GM12874 (cell line): Measurements from ENCODE around the gene KIF5C.

Experiments used
- CTCF ChIP-seq: IDR thresholded peaks from 2 replicates; pipeline ENCODE4 v1.5.1; 2011; ENCODE audit warnings: low read depth, mild to moderate bottlenecking, control low read depth, low read length, moderate library complexity; ENCODE audit not compliant: insufficient read depth

The KIF5C gene

DNA sequence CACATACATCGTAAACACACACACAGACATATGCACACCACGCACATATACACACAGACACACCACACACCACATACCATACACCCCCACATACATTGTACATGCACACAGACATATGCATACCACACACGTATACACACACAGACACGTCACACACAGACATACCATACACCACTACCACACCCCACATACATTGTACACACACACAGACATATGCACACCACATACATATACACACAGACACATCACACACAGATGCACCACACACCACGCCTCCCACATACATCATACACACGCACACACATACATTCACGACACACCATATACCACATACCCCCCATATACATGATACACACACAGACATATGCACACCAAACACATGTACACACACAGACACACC is 58.4 kb downstream of the KIF5C start:
- no peak for TF ChIP-seq CTCF

- TF ChIP-seq CTCF = no peak
Observed at GRCh38 chr2:148935791-148936190, 60.8 kb downstream of the KIF5C start.

- TF ChIP-seq CTCF = 0 out of 2 replicates have a peak, but pooled peaks have one; percentile 9
Observed at GRCh38 chr2:148936857-148937450, 61.9 kb downstream of the KIF5C start.

DNA sequence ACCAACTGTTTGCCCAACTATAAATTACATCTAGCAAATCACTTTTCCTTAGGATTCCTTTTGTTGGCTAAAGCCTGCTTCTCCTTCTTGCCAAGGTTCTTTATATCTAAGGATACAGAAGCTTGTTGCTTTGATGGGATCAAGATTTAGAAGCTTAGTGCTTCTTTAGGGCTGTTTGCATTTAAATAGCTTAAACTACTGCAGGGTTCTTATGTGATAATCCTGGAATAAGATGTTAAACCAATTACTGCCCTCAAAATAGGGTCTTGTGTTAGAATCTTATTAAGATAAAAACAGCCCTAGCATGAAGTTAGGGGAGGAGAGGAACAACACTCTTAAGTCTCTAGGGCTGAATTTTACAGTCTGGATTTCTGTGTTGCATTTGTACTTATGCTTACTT is 64.2 kb downstream of the KIF5C start:
- no peak for TF ChIP-seq CTCF

DNA sequence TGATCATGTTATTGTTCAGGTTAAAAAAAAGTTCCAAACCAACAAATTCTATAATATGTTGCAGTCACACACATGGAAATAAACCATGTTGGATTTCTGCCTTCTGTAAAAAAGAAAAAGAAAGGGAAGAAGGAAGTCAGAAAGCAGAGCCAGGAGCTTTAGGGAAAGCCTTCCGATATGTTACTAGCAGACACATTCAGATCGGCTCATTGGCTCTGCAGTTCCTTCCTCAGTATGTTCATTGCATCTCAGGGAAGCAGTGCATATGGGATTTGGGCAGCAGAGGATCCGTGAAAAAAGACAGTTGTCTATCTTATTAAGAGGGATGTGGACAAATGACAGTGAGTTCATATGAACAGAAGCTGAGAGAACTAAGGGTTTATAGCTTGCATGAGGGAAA is 68.1 kb downstream of the KIF5C start:
- no peak for TF ChIP-seq CTCF

DNA sequence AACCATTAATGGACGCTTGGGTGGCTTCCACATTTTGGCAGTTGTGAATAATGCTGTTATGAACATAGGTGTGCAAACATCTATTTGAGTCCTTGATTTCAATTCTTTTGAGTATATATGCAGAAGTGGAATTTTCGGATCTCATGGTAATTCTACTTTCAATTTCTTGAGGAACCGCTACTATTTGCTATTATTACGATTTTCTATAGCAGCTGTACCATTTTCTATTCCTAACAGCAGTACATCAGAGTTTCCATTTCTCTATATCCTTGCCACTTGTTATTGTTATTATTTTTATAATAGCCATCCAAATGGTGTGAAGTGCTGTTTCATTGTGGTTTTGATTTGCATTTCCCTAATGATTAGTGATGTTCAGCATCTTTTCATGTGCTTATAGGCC is 69.5 kb downstream of the KIF5C start:
- no peak for TF ChIP-seq CTCF

GRCh38 chr2:148947299-148947698 is 72.3 kb downstream of the KIF5C start:
- TF ChIP-seq CTCF = no peak
